HepG2 (cell line): ENCODE data around the gene SLCO2B1. TPM values are rescaled to one million over a fixed set of nuclear protein-coding genes. Genes with fewer than 3 reads are reported as not detected.
A peak's percentile ranks its signal among the peaks of the same experiment; 100 is the strongest.

Experiments used
- HOXA3 ChIP-seq: sonication (generic); formaldehyde crosslinking; IDR thresholded peaks from 2 replicates; pipeline ENCODE4 v1.5.0; 2020; ENCODE audit warnings: missing genetic modification reagents
- IKZF1 ChIP-seq: fragments of 450-650 bp; IDR thresholded peaks from 2 replicates; pipeline ENCODE4 v1.7.1; 2016
- SKI ChIP-seq: fragments of 450-650 bp; IDR thresholded peaks from one replicate; pipeline ENCODE4 v1.6.1; 2018; ENCODE audit warnings: mild to moderate bottlenecking; ENCODE audit not compliant: partially characterized antibody
- ZNF230 ChIP-seq: sonication (generic); formaldehyde crosslinking; IDR thresholded peaks from 2 replicates; pipeline ENCODE4 v1.4.0; 2020; ENCODE audit warnings: mild to moderate bottlenecking, missing genetic modification reagents
- ZNF589 ChIP-seq: sonication (generic); formaldehyde crosslinking; conservative IDR thresholded peaks from 2 replicates; pipeline ENCODE4 v1.8.0; 2022; ENCODE audit warnings: mild to moderate bottlenecking, moderate library complexity, missing genetic modification reagents
- ZNF761 ChIP-seq: sonication (generic); formaldehyde crosslinking; conservative IDR thresholded peaks from 2 replicates; pipeline ENCODE4 v1.4.0; 2020; ENCODE audit warnings: mild to moderate bottlenecking, missing genetic modification reagents
- polyA plus RNA-seq, 8 experiments: library from polyadenylated mRNA; depleted of rRNA in 3 of 8; stranded (reverse) in 7 of 8; unstranded in 1 of 8; fragments of >200 nt; fragmentation: Illumina TruSeq in 4 of 8; extraction: Trizol in 4 of 8; gene quantifications; 2 replicates each; pipeline versions ENCODE4 v1.2.1 to v1.2.3, GENCODE V29; 2011 to 2016; ENCODE audit warnings: low read depth in 4 of 8, missing spikeins in 1 of 8, mixed read lengths in 1 of 8; ENCODE audit not compliant: insufficient read depth in 1 of 8
- total RNA-seq, 5 experiments: library from RNA; depleted of rRNA; stranded (reverse); fragments of >200 nt; fragmentation: Illumina TruSeq; extraction: Trizol; gene quantifications; 2 replicates each; pipeline ENCODE4 v1.2.3, GENCODE V29; 2016; ENCODE audit warnings: low read depth in 1 of 5
- TF ChIP-seq, protein P1 (sequence below): sonication (generic); formaldehyde crosslinking; conservative IDR thresholded peaks from 2 replicates; pipeline ENCODE4 v1.4.0; 2020; ENCODE audit warnings: missing genetic modification reagents
- TF ChIP-seq, protein P2 (sequence below): sonication (generic); formaldehyde crosslinking; IDR thresholded peaks from 2 replicates; pipeline ENCODE4 v1.4.0; 2020; ENCODE audit warnings: low read depth, missing genetic modification reagents
- TF ChIP-seq, protein P3 (sequence below): sonication (generic); formaldehyde crosslinking; IDR thresholded peaks from 2 replicates; pipeline ENCODE4 v1.4.0; 2020; ENCODE audit warnings: mild to moderate bottlenecking, missing genetic modification reagents

Gene SLCO2B1
- total and polyA plus RNA-seq, 2 of the 13 experiments (the other 11 are each of a cell fraction or from before 2014, with no cell fraction given), result 15.3 to 19.8 TPM

DNA sequence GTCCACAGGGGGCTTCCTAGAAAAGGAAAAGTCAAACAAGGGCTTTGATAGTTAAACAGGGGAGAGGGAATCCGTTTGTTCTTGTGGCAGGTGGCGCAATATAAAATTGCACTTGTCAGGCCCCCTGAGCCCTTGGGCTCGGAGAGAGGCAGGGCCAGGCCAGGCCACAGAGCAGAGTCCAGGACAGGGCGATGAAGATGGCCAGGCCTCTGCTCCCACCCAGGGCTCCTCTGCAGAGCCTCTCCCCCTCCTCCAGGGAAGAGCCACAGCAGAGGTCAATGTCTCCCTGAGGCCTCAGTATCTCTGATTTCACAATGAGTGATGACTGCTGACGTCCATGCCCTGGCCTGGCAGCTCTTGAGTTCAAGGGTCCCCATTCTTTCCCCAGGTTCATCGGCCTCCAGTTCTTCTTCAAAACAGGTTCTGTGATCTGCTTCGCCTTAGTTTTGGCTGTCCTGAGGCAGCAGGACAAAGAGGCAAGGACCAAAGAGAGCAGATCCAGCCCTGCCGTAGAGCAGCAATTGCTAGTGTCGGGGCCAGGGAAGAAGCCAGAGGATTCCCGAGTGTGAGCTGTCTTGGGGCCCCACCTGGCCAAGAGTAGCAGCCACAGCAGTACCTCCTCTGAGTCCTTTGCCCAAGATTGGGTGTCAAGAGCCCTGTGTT is 53.2 kb downstream of the SLCO2B1 start (continued):
- TF ChIP-seq, protein P1, sequence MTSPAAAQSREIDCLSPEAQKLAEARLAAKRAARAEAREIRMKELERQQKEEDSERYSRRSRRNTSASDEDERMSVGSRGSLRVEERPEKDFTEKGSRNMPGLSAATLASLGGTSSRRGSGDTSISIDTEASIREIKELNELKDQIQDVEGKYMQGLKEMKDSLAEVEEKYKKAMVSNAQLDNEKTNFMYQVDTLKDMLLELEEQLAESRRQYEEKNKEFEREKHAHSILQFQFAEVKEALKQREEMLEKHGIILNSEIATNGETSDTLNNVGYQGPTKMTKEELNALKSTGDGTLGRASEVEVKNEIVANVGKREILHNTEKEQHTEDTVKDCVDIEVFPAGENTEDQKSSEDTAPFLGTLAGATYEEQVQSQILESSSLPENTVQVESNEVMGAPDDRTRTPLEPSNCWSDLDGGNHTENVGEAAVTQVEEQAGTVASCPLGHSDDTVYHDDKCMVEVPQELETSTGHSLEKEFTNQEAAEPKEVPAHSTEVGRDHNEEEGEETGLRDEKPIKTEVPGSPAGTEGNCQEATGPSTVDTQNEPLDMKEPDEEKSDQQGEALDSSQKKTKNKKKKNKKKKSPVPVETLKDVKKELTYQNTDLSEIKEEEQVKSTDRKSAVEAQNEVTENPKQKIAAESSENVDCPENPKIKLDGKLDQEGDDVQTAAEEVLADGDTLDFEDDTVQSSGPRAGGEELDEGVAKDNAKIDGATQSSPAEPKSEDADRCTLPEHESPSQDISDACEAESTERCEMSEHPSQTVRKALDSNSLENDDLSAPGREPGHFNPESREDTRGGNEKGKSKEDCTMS (CRISPR knock-in tag), result no peak
- TF ChIP-seq ZNF589 (CRISPR knock-in tag) (no peak), IKZF1 (no peak), HOXA3 (CRISPR knock-in tag) (peak; percentile 85), SKI (no peak), ZNF761 (CRISPR knock-in tag) (0 out of 2 replicates have a peak, but pooled peaks have one; percentile 10), ZNF230 (0 out of 2 replicates have a peak, but pooled peaks have one; percentile 13)
- TF ChIP-seq, protein P2, sequence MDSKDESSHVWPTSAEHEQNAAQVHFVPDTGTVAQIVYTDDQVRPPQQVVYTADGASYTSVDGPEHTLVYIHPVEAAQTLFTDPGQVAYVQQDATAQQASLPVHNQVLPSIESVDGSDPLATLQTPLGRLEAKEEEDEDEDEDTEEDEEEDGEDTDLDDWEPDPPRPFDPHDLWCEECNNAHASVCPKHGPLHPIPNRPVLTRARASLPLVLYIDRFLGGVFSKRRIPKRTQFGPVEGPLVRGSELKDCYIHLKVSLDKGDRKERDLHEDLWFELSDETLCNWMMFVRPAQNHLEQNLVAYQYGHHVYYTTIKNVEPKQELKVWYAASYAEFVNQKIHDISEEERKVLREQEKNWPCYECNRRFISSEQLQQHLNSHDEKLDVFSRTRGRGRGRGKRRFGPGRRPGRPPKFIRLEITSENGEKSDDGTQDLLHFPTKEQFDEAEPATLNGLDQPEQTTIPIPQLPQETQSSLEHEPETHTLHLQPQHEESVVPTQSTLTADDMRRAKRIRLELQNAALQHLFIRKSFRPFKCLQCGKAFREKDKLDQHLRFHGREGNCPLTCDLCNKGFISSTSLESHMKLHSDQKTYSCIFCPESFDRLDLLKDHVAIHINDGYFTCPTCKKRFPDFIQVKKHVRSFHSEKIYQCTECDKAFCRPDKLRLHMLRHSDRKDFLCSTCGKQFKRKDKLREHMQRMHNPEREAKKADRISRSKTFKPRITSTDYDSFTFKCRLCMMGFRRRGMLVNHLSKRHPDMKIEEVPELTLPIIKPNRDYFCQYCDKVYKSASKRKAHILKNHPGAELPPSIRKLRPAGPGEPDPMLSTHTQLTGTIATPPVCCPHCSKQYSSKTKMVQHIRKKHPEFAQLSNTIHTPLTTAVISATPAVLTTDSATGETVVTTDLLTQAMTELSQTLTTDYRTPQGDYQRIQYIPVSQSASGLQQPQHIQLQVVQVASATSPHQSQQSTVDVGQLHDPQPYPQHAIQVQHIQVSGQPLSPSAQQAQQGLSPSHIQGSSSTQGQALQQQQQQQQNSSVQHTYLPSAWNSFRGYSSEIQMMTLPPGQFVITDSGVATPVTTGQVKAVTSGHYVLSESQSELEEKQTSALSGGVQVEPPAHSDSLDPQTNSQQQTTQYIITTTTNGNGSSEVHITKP (CRISPR knock-in tag), result no peak
- TF ChIP-seq, protein P3, sequence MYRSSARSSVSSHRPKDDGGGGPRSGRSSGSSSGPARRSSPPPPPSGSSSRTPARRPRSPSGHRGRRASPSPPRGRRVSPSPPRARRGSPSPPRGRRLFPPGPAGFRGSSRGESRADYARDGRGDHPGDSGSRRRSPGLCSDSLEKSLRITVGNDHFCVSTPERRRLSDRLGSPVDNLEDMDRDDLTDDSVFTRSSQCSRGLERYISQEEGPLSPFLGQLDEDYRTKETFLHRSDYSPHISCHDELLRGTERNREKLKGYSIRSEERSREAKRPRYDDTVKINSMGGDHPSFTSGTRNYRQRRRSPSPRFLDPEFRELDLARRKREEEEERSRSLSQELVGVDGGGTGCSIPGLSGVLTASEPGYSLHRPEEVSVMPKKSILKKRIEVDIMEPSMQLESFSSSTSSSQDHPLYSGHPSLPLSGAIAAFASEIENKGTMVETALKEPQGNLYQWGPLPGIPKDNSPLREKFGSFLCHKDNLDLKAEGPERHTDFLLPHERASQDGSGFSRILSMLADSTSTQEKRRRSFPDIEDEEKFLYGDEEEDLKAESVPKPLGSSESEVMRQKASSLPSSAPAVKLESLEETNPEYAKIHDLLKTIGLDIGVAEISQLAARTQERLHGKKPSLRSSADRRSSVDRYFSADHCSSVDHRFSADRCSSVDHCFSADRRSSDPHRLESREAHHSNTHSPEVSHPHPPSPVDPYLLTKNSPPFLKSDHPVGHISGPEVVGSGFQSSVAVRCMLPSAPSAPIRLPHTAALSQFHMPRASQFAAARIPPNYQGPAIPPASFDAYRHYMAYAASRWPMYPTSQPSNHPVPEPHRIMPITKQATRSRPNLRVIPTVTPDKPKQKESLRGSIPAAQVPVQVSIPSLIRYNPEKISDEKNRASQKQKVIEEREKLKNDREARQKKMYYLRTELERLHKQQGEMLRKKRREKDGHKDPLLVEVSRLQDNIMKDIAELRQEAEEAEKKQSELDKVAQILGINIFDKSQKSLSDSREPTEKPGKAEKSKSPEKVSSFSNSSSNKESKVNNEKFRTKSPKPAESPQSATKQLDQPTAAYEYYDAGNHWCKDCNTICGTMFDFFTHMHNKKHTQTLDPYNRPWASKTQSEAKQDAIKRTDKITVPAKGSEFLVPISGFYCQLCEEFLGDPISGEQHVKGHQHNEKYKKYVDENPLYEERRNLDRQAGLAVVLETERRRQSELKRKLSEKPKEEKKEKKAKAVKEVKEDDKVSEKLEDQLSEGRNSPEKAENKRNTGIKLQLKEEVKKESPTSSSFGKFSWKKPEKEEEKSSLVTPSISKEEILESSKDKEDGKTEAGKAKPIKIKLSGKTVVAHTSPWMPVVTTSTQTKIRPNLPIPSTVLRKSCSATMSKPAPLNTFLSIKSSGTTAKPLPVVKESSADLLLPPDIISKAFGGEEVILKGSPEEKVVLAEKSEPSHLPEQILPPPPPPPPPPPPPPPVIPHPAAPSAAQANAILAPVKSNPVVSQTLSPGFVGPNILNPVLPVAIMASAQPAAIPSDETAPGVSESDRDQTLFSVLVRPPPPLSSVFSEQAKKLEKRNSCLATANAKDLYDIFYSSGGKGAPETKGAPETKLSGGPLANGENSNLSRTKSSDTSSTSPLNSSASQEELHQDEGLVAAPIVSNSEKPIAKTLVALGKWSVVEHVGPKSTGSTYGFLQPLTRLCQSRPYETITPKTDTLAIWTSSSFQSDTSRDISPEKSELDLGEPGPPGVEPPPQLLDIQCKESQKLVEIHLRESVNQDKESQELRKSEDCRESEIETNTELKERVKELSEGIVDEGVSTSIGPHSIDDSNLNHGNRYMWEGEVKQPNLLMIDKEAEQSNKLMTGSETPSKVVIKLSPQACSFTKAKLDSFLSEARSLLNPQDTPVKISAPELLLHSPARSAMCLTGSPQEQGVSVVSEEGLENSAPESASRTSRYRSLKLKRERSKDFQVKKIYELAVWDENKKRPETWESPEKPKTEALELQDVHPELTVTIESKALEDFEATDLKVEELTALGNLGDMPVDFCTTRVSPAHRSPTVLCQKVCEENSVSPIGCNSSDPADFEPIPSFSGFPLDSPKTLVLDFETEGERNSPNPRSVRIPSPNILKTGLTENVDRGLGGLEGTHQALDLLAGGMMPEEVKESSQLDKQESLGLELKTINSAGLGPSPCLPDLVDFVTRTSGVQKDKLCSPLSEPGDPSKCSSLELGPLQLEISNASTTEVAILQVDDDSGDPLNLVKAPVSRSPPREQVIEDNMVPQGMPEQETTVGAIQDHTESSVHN, result no peak
